Psoas muscle (tissue), 8 donors: ENCODE results near the gene PRKD2. TPM values are rescaled to one million over a fixed set of nuclear protein-coding genes. Genes with fewer than 3 reads are reported as not detected.

Source experiments
- ATAC-seq, 4 donors: fragments of 200-7000 bp; cut with Tn5 transposase; one replicate each; pipeline ENCODE4 v1.9.1; 2020; ENCODE audit warnings: moderate library complexity in 3 of 4, mild to moderate bottlenecking in 2 of 4
- DNase-seq, 2 donors: peaks; one replicate each; pipeline ENCODE4 v3.0.0-alpha.2; 2020
- H3K27ac ChIP-seq: fragments of 200-600 bp; one replicate; pipeline ENCODE4 v1.8.0; 2022
- H3K27me3 ChIP-seq, 3 donors: fragments of 200-600 bp in 1 of 3; one replicate each; pipeline versions ENCODE4 v1.6.1 to v1.8.0; 2013 to 2022; ENCODE audit warnings: low read length in 2 of 3, mild to moderate bottlenecking in 2 of 3, moderate library complexity in 1 of 3; ENCODE audit not compliant: insufficient read depth in 3 of 3
- H3K36me3 ChIP-seq, 2 donors: fragments of 200-600 bp in 1 of 2; one replicate each; pipeline versions ENCODE4 v1.6.1 to v1.8.0; 2013 to 2022; ENCODE audit warnings: low read depth in 1 of 2, mild to moderate bottlenecking in 1 of 2, moderate library complexity in 1 of 2; ENCODE audit not compliant: insufficient read depth in 1 of 2
- H3K4me1 ChIP-seq: fragments of 200-600 bp; one replicate; pipeline ENCODE4 v1.8.0; 2022
- H3K4me3 ChIP-seq: fragments of 200-600 bp; one replicate; pipeline ENCODE4 v1.8.0; 2022; ENCODE audit warnings: mild to moderate bottlenecking
- H3K9me3 ChIP-seq: fragments of 200-600 bp; one replicate; pipeline ENCODE4 v1.8.0; 2022
- WGBS, 3 donors: extraction: QIAGEN DNeasy Blood & Tissue Kit; methylation state at CpG; one replicate each; pipeline versions ENCODE4 v1.1.6 to v1.1.7; 2013; 5-methylcytosine and 5-hydroxymethylcytosine counted together
- intact Hi-C, 2 donors: fragments of 100-400 bp; cut with DNase I; formaldehyde crosslinking; loops; one replicate each; pipeline versions ENCODE4 v1.11.0 to v1.14.2; 2022
- polyA plus RNA-seq, 3 donors: library from polyadenylated mRNA; stranded (reverse); fragments of 200-250 nt; gene quantifications; one replicate each; pipeline ENCODE4 v1.2.3, GENCODE V29; 2013
- total RNA-seq, 4 donors: library from RNA; stranded (reverse); fragmentation: NEBNext Ultra II Directional in 2 of 4; extraction: Animal tissue kit (Norgen Biotek cat#: 25700) in 2 of 4; gene quantifications; one replicate each; pipeline versions ENCODE4 v1.2.1 to v1.2.4, GENCODE V29; 2021 to 2023
- TF ChIP-seq, protein P1 (sequence below): fragments of 200-600 bp; IDR thresholded peaks from one replicate; pipeline ENCODE4 v1.8.0; 2022; ENCODE audit warnings: antibody characterized with exemption
- donor health status: healthy with polysubstance abuse.
- donor health status: DM: no; HTN: no; CAD: no; lungs with moderate emphysema.
- donor health status: Bipolar disorder and iron deficiency.
- donor health status: healthy.
- donor health status: DM: yes; HTN: yes; CAD: no.
- donor health status: DM: no; HTN: no; CAD: no.
- donor health status: DM: no; HTN: no; CAD: no.
- donor health status: DM: yes; HTN: yes; CAD: no.

The PRKD2 gene
- total and polyA plus RNA-seq, 7 donors: 4.0 to 9.1 (median 6.9) TPM

GRCh38 chr19:46718157-46718933, 1.4 kb upstream of the PRKD2 start:
- TF ChIP-seq, protein P1, sequence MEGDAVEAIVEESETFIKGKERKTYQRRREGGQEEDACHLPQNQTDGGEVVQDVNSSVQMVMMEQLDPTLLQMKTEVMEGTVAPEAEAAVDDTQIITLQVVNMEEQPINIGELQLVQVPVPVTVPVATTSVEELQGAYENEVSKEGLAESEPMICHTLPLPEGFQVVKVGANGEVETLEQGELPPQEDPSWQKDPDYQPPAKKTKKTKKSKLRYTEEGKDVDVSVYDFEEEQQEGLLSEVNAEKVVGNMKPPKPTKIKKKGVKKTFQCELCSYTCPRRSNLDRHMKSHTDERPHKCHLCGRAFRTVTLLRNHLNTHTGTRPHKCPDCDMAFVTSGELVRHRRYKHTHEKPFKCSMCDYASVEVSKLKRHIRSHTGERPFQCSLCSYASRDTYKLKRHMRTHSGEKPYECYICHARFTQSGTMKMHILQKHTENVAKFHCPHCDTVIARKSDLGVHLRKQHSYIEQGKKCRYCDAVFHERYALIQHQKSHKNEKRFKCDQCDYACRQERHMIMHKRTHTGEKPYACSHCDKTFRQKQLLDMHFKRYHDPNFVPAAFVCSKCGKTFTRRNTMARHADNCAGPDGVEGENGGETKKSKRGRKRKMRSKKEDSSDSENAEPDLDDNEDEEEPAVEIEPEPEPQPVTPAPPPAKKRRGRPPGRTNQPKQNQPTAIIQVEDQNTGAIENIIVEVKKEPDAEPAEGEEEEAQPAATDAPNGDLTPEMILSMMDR: no peak
- H3K9me3 ChIP-seq: no peaks in the 10 kb centered on the region
- H3K4me3 ChIP-seq: no peak overlapping the region
- no peaks in the 10 kb centered on the region for H3K27me3 ChIP-seq
- H3K36me3 ChIP-seq: peaks cover 11 to 46% of the 10 kb centered on the region in 2 donors
- peak in 2 of 4 donors; percentile 3 to 9 for ATAC-seq
- intact Hi-C loops: no loop called here
- no peak for DNase-seq
- H3K27ac ChIP-seq: peak overlapping the region; percentile 72
- peaks cover 18% of the 10 kb centered on the region for H3K4me1 ChIP-seq
- WGBS, 3 donors: 60 to 63% (median 61%) methylated on average over 17 of the region's 17 CpGs

DNA sequence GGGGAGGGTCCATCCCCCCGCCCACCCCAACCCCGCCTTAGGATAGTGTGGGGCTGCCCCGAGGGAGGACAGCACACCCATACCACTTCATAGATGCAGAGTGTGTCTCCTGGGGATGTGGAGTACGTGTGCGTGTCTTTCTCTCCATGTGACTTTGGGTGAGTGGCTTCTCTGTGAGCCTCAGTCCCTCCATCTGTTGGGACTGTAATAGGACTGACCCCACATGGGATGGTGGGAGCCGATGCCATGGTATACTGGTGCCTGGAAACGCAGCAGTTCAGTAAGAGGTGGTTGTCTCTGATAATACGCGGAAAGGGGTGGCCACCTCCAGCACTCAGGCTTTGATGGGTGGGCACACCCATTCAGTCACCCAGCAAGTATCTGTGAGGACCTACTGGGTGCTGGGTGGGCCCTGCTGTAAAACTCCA, 816 bp upstream of the PRKD2 start:
- peak overlapping the region; percentile 89 for H3K4me3 ChIP-seq
- ATAC-seq (peak; percentile 5 to 13 (median 8)), DNase-seq (no peak)
- H3K27me3 ChIP-seq: no peaks in the 10 kb centered on the region
- peaks cover 18% of the 10 kb centered on the region for H3K4me1 ChIP-seq
- TF ChIP-seq, protein P1: no peak
- WGBS, 3 donors: 26 to 34% (median 33%) methylated on average over 9 of the region's 9 CpGs
- intact Hi-C loops: no loop called here
- H3K9me3 ChIP-seq: no peaks in the 10 kb centered on the region
- H3K27ac ChIP-seq: peak overlapping the region; percentile 72
- H3K36me3 ChIP-seq: peaks cover 9 to 40% of the 10 kb centered on the region in 2 donors

DNA sequence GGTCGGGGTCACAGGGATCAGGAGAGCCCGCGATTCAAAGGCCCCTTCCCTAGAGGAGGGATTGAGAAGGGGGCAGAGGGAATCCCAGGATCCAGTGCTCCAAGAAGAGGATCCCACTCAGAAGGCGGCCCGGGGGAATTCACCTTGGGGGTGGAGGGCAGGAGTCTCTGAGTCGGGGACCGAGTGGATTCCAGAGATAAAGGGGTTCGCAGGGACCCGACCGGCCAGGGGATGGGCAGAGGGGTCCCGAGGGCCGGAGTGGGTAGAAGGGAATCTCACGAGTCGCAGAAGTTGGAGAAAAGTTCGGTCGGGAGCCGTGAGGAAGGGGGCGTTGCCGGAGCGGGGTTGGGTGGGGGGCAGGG, 261 bp downstream of the PRKD2 start:
- Histone ChIP-seq H3K9me3 (no peaks in the 10 kb centered on the region), H3K27ac (peak overlapping the region; percentile 72), H3K4me1 (peaks cover 18% of the 10 kb centered on the region), H3K4me3 (peak overlapping the region; percentile 89), H3K27me3 (no peaks in the 10 kb centered on the region), H3K36me3 (peaks cover 0 to 29% of the 10 kb centered on the region in 2 donors)
- 1 to 2% (median 1%) methylated on average over 20 of the region's 20 CpGs for WGBS, 3 donors
- TF ChIP-seq, protein P1: no peak
- intact Hi-C loops: no loop called here
- DNase-seq (no peak), ATAC-seq (peak in 3 of 4 donors; percentile 14 to 29 (median 25))

DNA sequence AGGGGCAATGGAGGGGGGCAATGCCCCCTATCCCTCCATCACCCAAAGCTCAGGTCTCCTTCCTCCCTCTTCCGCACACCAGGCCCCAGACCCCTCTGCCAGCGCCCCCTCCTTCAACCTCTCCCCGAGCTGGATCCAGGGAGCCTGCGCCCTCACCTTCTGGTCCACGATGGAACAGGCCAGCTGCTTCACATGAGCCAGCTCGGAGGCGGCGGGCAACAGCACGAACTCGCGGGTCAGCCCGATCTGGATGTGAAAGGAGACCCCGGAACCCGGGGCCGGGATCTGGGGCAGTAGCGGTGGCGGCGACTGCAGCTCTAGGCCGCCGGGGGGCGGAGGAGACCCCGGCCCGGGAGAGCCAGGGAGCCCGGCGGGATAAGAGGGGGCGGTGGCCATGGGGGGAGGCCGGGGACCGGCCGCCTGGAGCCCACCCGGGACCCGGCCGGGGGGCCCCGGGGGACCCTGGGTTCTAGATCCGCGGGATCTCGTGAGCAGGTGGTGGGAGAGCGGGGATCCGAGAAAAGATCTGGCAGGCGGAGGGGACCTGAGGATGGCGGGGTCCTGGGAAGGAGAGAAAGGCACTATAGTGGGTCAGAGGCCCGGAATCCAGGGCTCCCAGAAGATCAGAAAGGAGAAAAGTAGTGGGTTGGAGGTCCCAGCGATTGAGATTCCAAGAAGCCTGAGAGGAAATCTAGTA, 791 bp downstream of the PRKD2 start:
- DNase-seq (no peak), ATAC-seq (peak in 3 of 4 donors; percentile 2 to 10 (median 4))
- no peaks in the 10 kb centered on the region for H3K9me3 ChIP-seq
- H3K27ac ChIP-seq: peak overlapping the region; percentile 72
- intact Hi-C loops: no loop called here
- peaks cover 18% of the 10 kb centered on the region for H3K4me1 ChIP-seq
- 3 to 5% (median 3%) methylated on average over 41 to 42 of the region's 42 CpGs for WGBS, 3 donors
- TF ChIP-seq, protein P1: no peak
- H3K27me3 ChIP-seq: no peaks in the 10 kb centered on the region
- peaks cover 0 to 24% of the 10 kb centered on the region in 2 donors for H3K36me3 ChIP-seq
- H3K4me3 ChIP-seq: peak overlapping the region; percentile 89
